ENCODE results near the gene USHBP1. TPM values are rescaled to one million over a fixed set of nuclear protein-coding genes. Genes with fewer than 3 reads are reported as not detected.
A peak's percentile ranks its signal among the peaks of the same experiment; 100 is the strongest.

The USHBP1 gene, protein sequence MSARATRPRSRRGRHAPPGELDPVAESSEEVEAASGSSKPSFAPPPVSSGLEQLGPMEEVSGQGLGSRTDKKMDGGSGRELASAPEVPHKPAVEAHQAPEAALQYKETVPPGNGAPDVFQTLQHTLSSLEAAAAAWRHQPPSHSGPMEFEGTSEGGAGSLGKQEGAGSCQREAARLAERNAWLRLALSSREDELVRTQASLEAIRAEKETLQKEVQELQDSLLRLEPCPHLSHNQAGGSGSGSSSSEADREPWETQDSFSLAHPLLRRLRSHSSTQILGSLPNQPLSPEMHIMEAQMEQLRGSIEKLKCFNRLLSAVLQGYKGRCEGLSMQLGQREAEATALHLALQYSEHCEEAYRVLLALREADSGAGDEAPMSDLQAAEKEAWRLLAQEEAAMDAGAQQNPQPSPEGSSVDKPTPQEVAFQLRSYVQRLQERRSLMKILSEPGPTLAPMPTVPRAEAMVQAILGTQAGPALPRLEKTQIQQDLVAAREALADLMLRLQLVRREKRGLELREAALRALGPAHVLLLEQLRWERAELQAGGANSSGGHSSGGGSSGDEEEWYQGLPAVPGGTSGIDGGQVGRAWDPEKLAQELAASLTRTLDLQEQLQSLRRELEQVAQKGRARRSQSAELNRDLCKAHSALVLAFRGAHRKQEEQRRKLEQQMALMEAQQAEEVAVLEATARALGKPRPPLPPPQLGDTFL
- total RNA-seq: not detected in 2 replicates

- DNase-seq (ENCODE audit: low read depth): no peak
- TF ChIP-seq CTCF (conservative IDR thresholded peaks at IDR 0.05; ENCODE audit: low read depth, low read length): no peak
- H3K4me3 ChIP-seq (ENCODE audit: low read depth, low read length): no peak within 1 kb of the TSS
These were observed at the start of gene USHBP1 for GRCh38 chr19:17264641-17264979. Gene USHBP1 (minus strand): TSS chr19:17264745. CDS start chr19:17264299, 446 bp downstream.

GRCh38 chr19:17314007-17314593, 49.6 kb upstream of the USHBP1 start:
- no peak for DNase-seq (ENCODE audit: low read depth)
- H3K4me3 ChIP-seq (ENCODE audit: low read depth, low read length): no peak overlapping the region
- no peak for TF ChIP-seq CTCF (conservative IDR thresholded peaks at IDR 0.05; ENCODE audit: low read depth, low read length)

DNA sequence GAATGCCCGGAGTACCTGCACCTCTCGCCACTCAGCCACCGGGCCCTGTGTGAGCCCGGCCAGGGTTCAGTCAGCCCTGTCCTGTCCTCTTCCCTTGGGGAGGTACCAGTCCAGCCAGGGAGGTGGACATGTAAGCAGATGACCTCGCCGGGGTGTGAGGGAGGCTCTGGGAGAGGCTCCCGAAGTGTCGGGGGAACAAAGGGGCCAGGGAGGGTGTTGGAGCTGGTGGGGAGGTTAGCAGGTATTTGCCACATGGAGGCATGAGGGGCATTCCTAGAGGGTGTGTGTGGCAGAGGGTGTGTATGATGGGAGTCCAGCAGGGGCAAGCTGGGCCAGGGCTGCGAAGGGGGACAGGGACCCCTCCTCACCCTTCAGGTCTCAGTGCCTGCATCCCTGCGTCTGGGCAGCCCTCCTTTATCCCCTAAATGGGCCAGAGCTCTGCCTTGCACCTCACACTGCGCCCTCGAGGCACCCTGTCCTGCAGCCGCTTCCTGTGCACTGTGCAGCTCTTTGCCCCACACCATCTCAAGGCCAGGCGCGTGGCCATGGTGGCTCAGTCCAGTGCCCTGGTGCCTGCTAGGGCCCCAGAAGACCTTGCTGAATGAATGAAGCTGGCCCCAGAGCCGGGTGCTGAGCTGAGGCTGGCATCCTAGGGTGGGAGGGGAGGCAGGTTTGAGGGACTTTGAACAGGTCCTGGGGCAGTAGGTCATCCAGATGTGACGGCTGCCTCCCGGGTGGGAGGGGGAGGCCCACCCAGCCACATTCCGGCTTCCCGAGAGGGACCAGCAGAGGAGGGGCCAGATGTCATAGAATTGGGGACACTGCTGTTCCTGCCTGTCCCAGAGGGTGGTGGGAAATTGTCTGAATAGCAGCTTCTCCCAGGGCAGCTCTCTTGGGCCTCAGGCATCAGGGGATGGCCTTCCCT, 47.9 kb upstream of the USHBP1 start:
- no peak for DNase-seq (ENCODE audit: low read depth)
- no peak for TF ChIP-seq CTCF (conservative IDR thresholded peaks at IDR 0.05; ENCODE audit: low read depth, low read length)
- peak overlapping the region; percentile 37 for H3K4me3 ChIP-seq (ENCODE audit: low read depth, low read length)

DNA sequence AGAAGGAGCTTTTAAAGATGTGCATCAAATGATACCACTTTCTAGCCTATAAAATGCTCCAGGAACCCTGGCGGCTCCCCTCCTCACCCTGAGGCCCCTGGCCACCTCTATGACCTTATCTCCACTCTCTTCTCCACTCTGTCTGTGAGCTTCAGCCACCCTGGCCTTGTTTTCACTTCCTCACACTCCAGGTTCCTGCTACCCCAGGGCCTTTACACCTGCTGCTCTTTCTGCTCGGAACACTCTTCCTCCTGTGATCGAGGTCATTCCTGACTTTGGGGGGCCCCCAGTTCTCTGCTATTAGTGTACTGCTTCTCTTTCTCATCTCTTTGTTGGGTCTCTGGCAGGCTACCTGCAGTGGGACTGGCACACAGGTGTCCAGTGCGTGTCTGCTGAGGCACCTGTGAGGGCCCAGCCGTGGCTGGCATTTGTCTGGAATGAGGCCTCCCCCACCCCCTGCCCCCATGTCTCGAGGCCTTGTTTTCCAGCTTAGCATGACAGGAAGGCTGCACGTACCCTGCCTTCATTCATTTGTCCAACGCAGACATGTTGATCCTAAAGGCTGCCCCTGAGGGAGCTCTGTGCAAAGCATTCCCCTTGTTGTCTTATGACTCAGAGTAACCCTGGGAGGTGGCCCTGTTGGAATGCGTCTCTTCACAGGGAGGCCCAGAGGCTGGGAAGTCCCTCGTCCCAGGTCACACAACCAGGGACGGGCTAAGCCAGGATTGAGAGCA, 47.1 kb upstream of the USHBP1 start:
- TF ChIP-seq CTCF (conservative IDR thresholded peaks at IDR 0.05; ENCODE audit: low read depth, low read length): no peak
- DNase-seq (ENCODE audit: low read depth): peak; percentile 73
- peak overlapping the region; percentile 37 for H3K4me3 ChIP-seq (ENCODE audit: low read depth, low read length)

DNA sequence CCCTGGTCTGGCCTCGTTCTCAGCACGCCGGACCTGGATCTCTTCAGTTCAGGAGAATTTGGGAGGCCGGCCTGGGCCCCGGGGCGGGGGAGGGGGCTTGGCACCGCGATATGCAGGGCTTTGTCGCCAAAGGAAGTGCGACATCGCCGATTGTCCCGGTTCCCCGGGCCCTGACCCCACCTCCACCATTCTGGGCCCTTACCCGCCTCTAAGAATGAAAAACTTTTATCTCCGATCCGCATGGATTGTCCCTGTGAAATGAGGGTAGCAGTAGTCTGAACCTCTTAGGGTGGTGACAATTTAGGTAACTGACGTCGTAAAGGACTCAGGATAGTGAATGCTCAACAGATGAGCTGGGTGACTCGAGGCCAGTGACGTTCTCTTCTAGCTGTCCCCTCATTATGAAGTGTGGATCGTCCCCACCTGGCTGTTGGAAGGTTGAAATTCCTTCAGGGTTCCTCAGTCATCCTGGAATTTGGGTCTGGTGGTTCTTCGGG, 45.5 kb upstream of the USHBP1 start:
- no peak for TF ChIP-seq CTCF (conservative IDR thresholded peaks at IDR 0.05; ENCODE audit: low read depth, low read length)
- H3K4me3 ChIP-seq (ENCODE audit: low read depth, low read length): peak overlapping the region; percentile 99
- no peak for DNase-seq (ENCODE audit: low read depth)
